HG02852 (cell line): ENCODE measurements around the gene ABHD6.
"Not testable (repeated sequence)": the region's sequence is repeated elsewhere in the genome, so short reads cannot be mapped to it uniquely, and the experiment has no call there.

Experiments
- ATAC-seq: cut with Tn5 transposase; IDR thresholded peaks from one replicate; pipeline ENCODE4 v1.9.1; 2021; ENCODE audit warnings: mild to moderate bottlenecking, moderate library complexity; ENCODE audit not compliant: unreplicated experiment

The ABHD6 gene

DNA sequence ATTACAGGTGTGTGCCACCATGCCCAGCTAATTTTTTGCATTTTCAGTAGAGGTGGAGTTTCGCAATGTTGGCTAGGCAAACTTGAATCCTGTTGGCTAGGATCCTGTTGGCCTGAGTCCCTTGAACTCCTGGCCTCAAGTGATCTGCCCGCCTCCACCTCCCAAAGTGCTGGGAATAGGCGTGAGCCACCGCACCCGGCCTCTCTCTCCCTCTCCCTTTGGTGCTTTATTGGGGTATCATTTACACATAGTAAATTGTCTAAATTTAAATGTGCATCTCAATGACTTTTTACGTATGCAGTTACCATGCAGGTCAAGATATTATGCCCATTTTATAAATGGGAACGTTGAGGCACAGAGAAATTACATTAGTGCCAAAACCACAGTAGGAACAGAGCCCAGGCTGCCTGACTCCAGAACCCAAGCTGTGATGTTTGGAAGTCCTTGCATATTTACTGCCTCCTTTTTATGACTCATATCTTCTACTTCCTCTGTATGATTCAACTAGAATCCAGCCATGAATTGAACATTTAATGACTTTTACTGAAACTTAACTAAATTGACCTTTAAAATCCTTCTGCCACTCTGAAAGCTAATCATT, 34.4 kb downstream of the ABHD6 start:
- no peak for ATAC-seq

DNA sequence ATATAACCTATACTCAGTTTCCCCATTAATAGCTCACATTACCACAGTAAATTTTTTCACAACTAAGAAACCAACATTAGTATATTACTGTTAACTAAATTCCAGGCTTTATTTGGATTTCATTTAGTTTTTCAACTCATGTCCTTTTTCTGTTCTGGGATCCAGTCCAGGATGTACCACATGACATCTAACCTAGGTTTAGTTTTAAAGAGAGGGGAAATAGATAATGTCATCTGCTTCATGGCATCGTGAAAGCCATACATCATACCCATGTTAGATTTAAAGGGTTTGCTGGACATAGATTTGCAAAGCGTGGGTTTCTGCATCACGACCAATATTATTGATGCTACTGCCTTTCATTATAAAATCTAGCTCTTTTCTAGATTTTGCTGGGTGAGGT, 35.3 kb downstream of the ABHD6 start:
- ATAC-seq = no peak

DNA sequence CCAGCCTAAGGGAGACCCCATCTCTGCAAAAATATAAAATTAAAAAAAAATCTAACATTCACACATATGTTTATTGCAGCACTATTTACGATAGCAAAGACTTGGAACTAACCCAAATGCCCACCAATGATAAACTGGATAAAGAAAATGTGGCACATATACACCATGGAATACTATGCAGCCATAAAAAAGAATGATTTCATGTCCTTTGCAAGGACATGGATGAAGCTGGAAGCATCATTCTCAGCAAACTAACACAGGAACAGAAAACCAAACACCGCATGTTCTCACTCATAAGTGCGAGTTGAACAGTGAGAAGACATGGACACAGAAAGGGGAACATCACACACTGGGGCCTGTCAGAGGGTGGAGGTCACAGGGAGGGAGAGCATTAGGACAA, 35.8 kb downstream of the ABHD6 start:
- not testable (repeated sequence) for ATAC-seq

DNA sequence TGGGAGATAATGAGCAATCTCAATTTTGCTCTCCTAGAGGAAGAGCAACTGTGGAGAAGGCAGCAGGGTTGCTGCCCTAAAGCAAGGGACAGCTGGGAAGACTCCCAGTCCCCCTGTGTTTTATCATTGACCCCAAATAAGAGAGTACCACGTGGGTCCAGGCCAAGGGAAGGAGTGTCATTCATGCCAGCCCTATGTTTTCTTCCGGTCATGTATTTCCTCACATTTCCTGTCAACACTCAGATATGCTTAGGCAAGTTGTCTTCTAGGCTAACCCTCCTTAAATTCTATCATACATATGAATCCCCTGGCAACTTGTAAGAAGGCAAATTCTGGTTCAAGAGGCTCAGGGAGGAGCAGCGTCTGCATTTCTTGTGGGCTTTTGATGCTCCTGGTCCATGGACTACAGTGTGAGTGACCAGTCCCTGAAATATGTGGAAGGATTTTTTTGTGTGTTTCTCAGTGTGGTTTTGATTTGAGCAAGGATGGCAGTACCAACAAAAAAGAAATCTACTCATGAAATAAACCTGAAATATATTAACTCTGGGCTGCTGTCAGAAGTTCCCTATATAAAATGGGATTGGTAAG, 36.5 kb downstream of the ABHD6 start:
- ATAC-seq = no peak

DNA sequence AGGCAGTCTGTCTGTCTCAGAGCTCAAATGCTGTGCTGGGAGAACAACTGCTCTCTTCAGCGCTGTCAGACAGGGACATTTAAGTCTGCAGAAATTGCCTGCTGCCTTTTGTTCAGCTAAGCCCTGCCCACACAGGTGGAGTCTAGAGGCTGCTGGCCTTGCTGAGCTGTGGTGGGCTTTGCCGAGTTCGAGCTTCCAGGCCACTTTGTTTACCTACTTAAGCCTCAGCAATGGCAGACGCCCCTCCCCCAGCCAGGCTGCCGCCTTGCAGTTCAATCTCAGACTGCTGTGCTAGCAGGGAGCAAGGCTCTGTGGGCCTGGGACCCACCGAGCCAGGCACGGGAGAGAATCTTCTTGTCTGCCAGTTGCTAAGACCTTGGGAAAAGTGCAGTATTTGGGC, 43.5 kb downstream of the ABHD6 start:
- no peak for ATAC-seq

DNA sequence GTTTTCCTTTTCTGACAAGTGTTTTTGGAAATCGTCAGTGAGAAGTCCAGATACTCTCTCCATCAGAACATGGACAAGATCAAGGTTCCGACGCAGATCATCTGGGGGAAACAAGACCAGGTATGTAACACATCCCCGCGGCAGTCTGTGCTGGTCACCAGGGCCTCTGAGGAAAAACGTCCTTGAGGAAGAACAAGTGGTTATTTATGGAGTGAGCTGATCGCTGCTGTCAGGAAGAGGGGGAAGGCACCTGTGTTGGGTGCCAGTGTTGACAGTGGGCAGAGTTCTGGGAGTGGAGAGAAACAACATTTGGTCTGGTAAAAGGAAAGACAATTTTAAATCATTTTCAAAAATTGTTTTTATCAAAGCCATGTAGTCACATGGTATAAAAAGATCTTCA, 47.7 kb downstream of the ABHD6 start:
- no peak for ATAC-seq

DNA sequence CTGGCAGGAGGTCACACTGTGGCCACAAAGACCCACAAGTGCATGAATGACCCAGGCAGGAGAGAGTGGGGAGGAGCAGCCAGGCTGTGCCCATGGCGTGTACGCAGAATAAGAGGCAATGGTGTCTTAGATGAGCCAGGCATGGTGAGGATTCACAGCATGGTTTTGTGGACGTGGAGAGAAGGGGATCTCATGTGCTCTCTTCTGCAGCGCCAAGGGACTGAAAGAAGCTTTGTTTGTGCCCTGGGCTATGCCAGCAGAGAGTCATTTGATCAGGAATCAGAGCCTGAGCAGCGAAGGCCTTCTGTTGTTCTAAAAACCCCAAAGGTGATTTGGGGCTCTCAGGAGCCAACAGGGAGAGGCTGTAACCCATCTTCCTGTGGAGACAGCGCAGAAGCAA, 49.8 kb downstream of the ABHD6 start:
- ATAC-seq = no peak

DNA sequence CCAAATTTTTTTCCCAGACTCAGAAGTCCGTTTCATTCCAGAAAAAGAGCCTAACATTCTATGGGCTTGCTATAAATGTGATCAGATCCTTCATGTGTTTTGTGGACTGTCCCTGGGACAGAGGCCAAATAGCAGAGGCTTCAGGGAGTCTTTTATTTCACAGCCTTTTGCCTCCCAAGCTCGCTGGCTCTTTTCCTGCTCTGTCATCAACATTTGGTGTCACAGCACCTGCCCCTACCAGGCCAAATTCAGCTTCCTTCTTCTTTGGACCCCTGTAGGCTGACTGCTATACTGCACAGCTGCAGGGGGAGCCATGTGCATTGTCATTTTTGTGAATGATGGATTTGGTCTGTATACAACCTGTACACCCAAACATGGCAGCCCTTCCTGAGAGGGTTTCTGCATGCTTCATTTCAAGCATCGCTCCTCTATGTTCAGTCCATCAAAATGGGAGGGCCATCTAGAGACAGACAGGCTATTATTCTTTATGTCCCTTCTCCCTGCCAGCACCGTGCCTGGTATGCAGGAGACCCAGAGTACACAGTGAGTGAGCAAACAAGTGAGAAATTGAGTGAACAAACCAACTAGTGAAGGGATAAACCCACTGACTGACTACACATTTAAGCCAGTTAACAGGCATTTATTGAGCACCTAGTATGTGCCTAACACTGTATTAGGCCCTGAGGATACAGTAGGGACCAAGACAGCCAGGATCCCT, 50.6 kb downstream of the ABHD6 start:
- no peak for ATAC-seq

DNA sequence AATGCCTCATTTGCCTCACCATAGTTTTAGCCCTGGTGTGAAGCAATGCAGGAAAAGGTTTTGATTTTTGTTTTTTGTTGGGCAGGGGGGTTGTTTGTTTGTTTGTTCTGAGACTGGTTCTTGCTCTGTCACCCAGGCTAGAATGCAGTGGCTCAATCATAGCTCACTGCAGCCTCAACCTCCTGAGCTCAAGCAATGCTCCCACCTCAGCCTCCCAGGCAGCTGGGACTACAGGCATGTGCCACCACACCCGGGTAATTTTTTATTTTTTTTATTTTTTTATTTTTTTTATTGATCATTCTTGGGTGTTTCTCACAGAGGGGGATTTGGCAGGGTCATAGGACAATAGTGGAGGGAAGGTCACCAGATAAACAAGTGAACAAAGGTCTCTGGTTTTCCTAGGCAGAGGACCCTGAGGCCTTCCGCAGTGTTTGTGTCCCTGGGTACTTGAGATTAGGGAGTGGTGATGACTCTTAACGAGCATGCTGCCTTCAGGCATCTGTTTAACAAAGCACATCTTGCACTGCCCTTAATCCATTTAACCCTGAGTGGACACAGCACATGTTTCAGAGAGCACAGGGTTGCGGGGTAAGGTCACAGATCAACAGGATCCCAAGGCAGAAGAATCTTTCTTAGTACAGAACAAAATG, 51.5 kb downstream of the ABHD6 start:
- not testable (repeated sequence) for ATAC-seq

DNA sequence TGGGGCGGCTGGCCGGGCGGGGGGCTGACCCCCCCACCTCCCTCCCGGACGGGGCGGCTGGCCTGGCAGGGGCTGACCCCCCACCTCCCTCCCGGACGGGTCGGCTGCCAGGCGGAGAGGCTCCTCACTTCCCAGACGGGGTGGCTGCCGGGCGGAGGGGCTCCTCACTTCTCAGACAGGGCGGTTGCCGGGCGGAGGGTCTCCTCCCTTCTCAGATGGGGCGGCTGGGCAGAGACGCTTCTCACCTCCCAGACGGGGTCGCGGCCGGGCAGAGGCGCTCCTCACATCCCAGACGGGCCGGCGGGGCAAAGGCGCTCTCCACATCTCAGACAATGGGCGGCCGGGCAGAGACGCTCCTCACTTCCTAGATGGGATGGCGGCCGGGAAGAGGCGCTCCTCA, 52.9 kb downstream of the ABHD6 start:
- not testable (repeated sequence) for ATAC-seq

DNA sequence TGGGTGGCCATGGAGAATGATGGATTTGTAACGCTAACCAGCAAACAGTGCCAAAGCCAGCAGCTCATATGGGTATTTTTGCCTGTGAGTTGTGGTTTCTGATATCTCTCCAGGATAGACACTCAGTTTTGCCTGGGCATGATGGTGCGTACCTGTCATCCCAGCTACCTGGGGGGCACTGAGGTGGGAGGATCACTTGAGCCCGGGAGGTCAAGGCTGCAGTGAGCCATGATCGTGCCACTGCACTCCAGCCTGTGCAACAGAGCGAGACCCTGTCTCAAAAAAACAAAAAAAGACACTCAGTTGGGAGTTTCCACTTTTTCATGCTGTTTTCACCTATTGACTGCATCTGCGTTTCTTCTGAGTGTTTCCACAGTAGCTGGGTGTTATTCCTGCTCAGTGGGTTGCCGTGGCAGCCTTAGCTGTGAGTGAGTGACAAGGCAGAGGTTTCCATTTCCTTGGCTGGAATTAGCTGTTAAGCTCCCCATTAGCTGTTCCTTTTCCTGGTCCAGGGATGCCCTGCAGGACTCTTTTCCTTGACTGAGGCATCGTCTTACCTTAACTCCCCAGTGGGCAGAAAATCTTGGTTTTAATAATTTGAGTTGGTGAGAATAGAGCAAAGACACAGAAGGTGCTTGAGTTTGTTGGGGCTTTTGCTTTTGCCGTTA, 54.2 kb downstream of the ABHD6 start:
- ATAC-seq = no peak

DNA sequence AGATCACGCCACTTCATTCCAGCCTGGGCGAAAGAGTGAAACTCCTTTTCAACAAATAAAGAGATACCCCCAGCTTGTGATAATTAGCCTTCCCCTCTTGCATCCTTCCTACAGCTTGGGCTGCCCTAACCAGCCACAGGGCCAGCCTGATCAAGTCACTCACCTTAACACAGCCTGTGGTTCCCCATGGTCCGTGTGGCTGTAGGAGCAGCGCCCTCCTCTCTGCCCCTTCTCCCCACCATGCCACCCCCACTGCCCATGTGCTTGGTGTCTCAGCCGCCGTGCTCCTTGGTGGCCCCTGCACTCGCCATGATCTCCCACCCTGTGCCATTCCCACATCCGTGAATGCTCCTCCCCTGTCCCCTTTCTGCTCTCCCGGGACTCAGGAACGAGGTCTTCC, 55.3 kb downstream of the ABHD6 start:
- no peak for ATAC-seq

DNA sequence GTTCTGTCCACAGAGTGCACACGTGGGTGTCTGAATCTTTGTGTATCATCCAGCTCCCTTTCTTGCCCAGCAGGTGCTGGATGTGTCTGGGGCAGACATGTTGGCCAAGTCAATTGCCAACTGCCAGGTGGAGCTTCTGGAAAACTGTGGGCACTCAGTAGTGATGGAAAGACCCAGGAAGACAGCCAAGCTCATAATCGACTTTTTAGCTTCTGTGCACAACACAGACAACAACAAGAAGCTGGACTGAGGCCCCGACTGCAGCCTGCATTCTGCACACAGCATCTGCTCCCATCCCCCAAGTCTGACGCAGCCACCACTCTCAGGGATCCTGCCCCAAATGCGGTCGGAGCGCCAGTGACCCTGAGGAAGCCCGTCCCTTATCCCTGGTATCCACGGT, 55.9 kb downstream of the ABHD6 start:
- ATAC-seq = no peak

DNA sequence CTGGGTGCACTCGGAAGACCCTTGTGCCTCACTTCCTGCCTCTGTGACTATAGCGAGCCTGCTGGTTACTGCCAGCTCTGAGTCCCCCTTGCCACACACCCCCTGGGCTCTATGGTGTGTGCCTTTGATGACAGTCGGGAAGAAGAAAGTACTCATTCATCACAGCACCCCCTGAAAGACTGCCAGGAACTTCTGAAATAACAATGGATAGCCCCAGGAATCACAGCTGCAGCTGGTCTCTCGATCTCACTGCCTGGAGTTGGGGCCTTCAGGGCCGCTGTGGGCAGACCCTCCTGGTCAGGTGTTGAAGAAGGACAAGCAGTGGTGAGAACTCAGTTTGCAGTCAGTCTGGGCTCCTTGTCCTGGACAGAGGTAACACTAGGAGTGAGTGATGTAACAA, 58.7 kb downstream of the ABHD6 start:
- no peak for ATAC-seq

DNA sequence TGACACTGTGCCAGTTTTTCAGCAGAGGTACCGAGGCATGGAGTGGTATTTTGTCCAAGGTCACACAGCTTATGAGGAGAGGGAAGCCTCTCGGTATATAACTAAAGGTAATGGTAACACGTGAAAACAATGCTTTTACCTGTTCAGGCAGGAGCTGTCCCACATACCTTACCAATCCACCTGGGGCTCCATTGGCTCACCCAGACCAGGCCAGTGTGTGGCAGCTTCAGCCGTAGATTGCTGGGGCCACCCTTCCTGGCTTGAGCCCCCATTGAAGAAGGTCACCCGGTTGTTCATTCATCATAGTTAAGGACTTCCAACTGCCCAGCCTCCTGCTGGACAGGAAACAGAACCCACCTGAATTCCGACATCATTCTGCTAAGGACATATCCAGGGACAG, 59.3 kb downstream of the ABHD6 start:
- no peak for ATAC-seq

DNA sequence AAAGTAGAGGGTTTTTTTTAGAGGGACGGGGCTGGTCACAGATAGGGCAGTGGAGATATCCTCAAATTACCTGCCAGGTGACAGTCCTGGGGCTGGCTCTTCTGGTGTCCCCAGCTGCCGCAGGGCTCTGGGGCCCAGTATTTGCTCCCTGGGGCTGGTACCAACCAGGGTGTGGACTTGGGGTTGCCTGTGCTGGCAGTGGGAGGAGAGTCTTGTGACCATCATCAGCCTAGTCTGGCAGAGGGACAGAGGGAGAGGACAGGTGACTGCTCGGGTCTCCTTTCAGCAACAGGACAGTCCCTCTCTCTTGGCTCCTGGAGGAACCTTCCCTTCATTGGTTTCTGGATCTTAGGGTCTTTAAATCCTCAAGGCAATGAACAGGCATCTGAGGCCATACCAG, 60.6 kb downstream of the ABHD6 start:
- ATAC-seq = no peak

DNA sequence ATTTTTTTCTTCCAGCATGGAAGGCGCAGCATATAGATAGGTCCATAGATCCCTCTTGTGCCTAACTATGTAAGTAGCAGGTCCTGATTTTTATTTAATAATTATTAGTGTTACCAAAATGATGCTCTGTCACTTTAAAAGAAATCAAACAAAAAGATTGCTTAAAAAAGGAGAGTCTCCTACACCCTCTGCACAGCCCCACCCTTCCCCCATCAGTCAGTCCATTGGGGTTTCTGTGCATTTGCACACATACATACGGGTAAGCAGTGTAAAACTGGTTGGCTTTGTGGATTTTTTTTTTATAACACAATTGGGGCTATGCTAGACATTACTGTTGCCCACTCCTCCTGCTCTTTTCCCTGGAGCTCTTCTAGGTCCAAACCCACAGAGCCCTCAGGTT, 61.5 kb downstream of the ABHD6 start:
- ATAC-seq = no peak

DNA sequence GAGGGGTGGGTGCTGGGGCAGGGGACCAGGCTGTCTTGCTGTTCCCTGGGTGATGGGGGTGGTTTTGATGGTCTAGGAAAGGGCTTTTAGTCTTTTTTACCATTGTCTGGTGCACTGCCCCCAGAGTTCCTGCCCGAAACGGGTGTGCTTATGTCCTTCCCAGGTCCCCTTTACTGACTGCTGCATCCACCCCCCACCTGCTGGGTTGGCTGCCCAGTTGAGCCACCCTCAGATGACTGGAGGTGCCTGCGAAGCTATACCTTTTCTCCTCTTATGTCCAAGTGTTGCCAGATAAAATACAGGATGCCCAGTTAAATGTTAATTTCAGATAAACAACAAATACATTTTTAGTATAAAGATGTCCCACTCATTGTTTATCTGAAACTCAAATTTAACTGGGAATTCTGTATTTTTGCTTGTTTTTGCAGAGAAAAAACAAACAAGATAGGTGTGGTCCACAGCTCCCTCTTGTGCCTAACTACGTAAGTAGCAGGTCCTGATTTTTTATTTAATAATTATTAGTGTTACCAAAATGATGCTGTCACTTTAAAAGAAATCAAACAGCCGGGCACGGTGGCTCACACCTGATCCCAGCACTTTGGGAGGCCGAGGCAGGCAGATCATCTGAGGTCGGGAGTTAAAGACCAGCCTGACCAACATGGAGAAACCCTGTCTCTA, 62.4 kb downstream of the ABHD6 start:
- ATAC-seq = no peak

DNA sequence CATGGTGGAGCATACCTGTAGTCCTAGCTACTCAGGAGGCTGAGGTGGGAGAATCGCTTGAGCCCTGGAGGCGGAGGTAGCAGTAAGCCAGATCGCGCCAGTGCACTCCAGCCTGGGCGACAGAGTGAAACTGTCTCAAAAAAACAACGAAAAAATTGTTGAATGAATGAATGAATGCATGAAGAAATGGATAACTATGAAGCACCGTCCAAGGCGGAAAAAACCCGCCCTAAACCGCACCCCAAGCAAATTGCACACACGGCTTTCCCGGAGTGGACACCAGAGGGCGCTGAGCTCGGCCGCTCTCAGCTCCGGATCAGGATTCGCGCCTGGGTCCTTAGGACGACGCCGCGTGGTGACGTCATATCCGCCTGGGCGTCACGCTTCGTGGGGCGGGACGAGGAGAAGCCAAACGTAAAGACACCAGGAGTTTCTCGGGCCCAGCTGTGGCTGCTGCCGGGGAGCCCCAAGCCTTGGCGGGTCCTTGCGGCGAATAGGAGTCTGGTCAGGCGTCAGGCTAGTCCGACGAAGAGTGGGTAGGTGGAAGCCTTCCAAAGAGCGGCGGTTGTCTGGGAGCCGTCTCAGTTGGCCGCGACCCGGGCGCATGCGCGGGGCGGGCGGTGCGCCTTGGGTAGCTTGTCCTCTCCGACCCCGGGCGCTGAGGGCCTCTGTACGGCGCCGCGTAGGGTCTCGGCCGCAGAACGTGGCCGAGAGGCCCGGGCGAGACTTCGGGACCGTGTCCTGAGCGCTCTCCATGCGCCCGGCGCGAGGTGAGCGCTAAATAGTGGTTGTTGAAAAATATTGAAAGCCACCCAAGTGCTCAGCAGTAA, 68.5 kb downstream of the ABHD6 start, which contains the start of the genes HTD2 and RPP14:
HTD2 (plus strand) TSS at position 639 of the 830 bp plus-strand sequence. CDS start 11,094 bp downstream, outside the sequence.
RPP14 (plus strand) TSS at position 364 of the 830 bp plus-strand sequence. CDS start 4,085 bp downstream, outside the sequence.
- ATAC-seq = peak; percentile 88
